GM21526 (cell line): ENCODE results near the gene SEPTIN6.
A peak's percentile ranks its signal among the peaks of the same experiment; 100 is the strongest.

ENCODE experiments used
- ATAC-seq: cut with Tn5 transposase; IDR thresholded peaks from one replicate; pipeline ENCODE4 v1.9.1; 2021; ENCODE audit warnings: moderate library complexity; ENCODE audit not compliant: unreplicated experiment, low FRiP score

SEPTIN6 gene

GRCh38 chrX:119659522-119659921 is 33.4 kb downstream of the SEPTIN6 start:
- no peak for ATAC-seq

- ATAC-seq, result no peak
Measured at GRCh38 chrX:119655125-119655524, 37.8 kb downstream of the SEPTIN6 start.

- ATAC-seq, result no peak
Measured at GRCh38 chrX:119654112-119654531, 38.8 kb downstream of the SEPTIN6 start.

- ATAC-seq, result peak; percentile 20
Measured at GRCh38 chrX:119648421-119648775, 44.6 kb downstream of the SEPTIN6 start.

GRCh38 chrX:119647552-119648420 is 45.2 kb downstream of the SEPTIN6 start:
- peak; percentile 93 for ATAC-seq

- ATAC-seq, result no peak
Measured at GRCh38 chrX:119647089-119647488, 45.9 kb downstream of the SEPTIN6 start.

GRCh38 chrX:119646515-119646914 is 46.5 kb downstream of the SEPTIN6 start:
- ATAC-seq, result no peak

- no peak for ATAC-seq
Measured at GRCh38 chrX:119643696-119644095, 49.3 kb downstream of the SEPTIN6 start.
